LNCAP (cell line): ENCODE data around the gene WWOX.

ENCODE experiments used
- CTCF ChIP-seq: fragments of 450-650 bp; IDR thresholded peaks from 2 replicates; pipeline ENCODE4 v1.5.1; 2017; ENCODE audit warnings: mild to moderate bottlenecking

WWOX gene

GRCh38 chr16:79089735-79090284 is 990.4 kb downstream of the WWOX start:
- no peak for TF ChIP-seq CTCF

GRCh38 chr16:79090966-79091365 is 991.5 kb downstream of the WWOX start:
- no peak for TF ChIP-seq CTCF

- TF ChIP-seq CTCF = no peak
Measured at GRCh38 chr16:79092846-79093245, 993.4 kb downstream of the WWOX start.

- no peak for TF ChIP-seq CTCF
Measured at GRCh38 chr16:79093554-79093967, 994.1 kb downstream of the WWOX start.

- TF ChIP-seq CTCF = no peak
Measured at GRCh38 chr16:79096246-79096645, 996.8 kb downstream of the WWOX start.

GRCh38 chr16:79097166-79097565 is 997.7 kb downstream of the WWOX start:
- TF ChIP-seq CTCF = no peak

- TF ChIP-seq CTCF = no peak
Measured at GRCh38 chr16:79097771-79098170, 998.3 kb downstream of the WWOX start.

GRCh38 chr16:79098907-79099306 is 999.5 kb downstream of the WWOX start:
- no peak for TF ChIP-seq CTCF
